Breast epithelium (tissue), 3 donors: ENCODE results near the gene ATP2A1.

Source experiments
- POLR2A ChIP-seq: fragments of 450-650 bp; IDR thresholded peaks from one replicate; pipeline ENCODE4 v1.6.1; 2016; ENCODE audit warnings: antibody characterized with exemption, mild to moderate bottlenecking, moderate library complexity
- POLR2AphosphoS5 ChIP-seq, 3 donors: sonication (generic); formaldehyde crosslinking; IDR thresholded peaks; one replicate each; pipeline ENCODE4 v1.6.1; 2017; ENCODE audit warnings: antibody characterized with exemption in 3 of 3
- TF ChIP-seq, protein P1 (sequence below), 3 donors: fragments of 450-650 bp; IDR thresholded peaks; one replicate each; pipeline ENCODE4 v1.5.1; 2016 to 2017; ENCODE audit warnings: antibody characterized with exemption in 3 of 3, mild to moderate bottlenecking in 3 of 3, moderate library complexity in 3 of 3

DNA sequence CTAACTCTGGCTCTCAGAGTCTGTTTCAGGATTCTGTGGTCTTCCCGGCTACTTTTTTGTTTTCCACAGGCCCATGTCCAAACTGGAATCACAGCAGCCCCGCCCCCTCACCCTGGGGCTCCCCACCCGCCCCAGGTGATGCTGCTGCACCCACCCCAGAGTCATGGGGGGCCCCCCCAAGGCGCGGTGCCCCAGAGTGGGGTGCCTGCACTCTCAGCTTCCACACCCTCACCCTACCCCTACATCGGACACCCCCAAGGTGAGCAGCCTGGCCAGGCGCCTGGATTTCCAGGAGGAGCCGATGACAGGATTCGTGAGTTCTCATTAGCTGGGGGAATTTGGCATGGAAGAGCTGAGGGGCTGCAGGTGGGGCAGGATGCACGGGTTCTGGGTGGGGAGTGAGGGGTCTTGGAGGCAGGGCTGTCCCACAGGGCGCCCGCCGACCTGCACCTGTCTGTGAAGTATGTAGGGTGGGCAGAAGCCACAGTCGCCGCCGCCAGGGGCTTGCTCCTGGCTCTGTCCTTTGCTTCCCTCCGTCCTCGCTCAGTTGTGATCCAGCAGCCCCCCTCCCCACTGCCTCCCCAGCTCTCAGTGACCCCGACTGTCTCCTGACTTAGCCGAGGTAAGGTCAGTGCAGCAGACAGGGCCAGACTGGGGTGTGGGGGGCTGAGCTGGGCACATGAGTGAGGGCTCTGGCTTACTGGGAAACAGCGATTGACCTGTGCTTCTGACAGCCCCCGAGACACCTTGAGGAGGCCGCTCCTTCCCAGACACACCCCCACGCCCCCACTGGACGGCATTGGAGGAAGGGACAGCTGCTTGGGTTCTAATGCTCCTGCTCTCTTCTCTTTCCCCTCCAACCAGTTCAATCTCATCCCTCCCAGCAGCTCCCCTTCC, 42.2 kb upstream of the ATP2A1 start:
- TF ChIP-seq, protein P1, sequence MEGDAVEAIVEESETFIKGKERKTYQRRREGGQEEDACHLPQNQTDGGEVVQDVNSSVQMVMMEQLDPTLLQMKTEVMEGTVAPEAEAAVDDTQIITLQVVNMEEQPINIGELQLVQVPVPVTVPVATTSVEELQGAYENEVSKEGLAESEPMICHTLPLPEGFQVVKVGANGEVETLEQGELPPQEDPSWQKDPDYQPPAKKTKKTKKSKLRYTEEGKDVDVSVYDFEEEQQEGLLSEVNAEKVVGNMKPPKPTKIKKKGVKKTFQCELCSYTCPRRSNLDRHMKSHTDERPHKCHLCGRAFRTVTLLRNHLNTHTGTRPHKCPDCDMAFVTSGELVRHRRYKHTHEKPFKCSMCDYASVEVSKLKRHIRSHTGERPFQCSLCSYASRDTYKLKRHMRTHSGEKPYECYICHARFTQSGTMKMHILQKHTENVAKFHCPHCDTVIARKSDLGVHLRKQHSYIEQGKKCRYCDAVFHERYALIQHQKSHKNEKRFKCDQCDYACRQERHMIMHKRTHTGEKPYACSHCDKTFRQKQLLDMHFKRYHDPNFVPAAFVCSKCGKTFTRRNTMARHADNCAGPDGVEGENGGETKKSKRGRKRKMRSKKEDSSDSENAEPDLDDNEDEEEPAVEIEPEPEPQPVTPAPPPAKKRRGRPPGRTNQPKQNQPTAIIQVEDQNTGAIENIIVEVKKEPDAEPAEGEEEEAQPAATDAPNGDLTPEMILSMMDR (IDR thresholded peaks at IDR 0.05), result no peak
- TF ChIP-seq POLR2AphosphoS5 (IDR thresholded peaks at IDR 0.05) (no peak), POLR2A (no peak)
